Measurements from ENCODE around the gene BST2.
A peak's percentile ranks its signal among the peaks of the same experiment; 100 is the strongest.

The BST2 gene

GRCh38 chr19:17409990-17410389, 4.6 kb upstream of the BST2 start:
- Mint-ChIP-seq H3K27me3 (no peaks in the 10 kb centered on the region), H3K27ac (ENCODE audit: low read depth) (no peak overlapping the region), H3K9me3 (no peaks in the 10 kb centered on the region), H3K4me1 (peaks cover 40% of the 10 kb centered on the region), H3K4me3 (no peak overlapping the region), H3K36me3 (ENCODE audit: insufficient read depth) (peaks cover 26% of the 10 kb centered on the region)
- ATAC-seq (replicated peaks; ENCODE audit: extremely low read depth, poor library complexity, severe bottlenecking) (no peak), DNase-seq (ENCODE audit: low spot score in 2 of 2) (no peak)

DNA sequence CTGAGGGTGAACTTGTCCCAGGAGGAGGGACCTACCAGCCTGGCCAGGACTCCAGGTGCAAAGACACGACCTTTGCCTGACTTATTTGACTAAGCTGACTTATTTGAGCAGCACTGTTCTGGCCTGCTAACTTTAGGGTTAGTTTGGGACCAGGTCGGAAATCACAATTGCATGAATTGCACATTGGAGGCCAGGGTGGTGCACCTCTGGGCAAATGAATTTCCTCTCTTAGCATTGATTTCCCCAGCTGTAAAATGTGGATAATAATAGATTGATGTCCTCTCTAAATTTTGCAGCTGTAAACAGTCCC, 1.4 kb upstream of the BST2 start:
- no peaks in the 10 kb centered on the region for H3K9me3 Mint-ChIP-seq
- H3K27me3 Mint-ChIP-seq, result no peaks in the 10 kb centered on the region
- H3K36me3 Mint-ChIP-seq (ENCODE audit: insufficient read depth), result peaks cover 28% of the 10 kb centered on the region
- H3K27ac Mint-ChIP-seq (ENCODE audit: low read depth), result peak overlapping the region; percentile 89
- ATAC-seq (replicated peaks; ENCODE audit: extremely low read depth, poor library complexity, severe bottlenecking) (no peak), DNase-seq (ENCODE audit: low spot score in 2 of 2) (no peak)
- H3K4me1 Mint-ChIP-seq, result peaks cover 44% of the 10 kb centered on the region
- H3K4me3 Mint-ChIP-seq, result peak overlapping the region; percentile 89

DNA sequence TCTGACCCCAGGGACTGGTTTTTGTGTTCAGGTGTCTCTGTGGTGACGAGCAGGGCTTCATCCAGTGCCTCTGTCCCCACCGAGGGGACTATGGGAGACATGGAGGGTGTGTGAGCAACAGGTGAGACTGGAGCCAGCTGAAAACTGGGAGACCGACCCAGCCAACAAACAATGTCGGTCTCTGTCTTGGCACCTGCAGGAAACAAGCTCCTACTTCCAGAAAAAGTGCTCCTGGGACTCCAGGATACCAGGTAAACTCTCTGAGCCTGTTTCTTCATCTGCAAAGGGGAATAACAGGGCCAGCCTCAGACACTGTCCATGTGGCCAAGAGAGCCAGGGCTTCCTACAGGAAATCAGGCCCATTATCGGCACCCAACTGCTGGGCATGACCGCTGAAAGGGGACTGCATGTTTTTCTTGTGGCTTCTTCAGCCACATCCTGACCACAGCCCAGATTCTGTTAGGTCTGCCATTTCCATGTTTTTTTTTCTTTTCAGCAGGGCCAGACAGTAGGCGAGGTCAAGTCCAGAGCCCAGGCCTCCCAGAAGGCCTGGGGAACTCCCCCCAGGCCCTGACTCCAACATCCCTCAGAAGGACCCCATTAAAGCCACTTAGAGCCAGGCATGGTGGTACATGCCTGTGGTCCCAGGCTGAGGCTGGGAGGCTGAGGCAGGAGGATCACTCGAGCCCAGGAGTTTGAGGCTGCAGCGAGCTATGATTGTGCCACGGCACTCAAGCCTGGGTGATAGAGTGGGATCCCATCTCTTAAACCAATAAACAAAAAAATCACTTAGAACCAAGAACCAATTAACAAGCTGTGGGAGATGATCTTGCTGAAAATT, 836 bp upstream of the BST2 start:
- peaks cover 27% of the 10 kb centered on the region for H3K36me3 Mint-ChIP-seq (ENCODE audit: insufficient read depth)
- peaks cover 44% of the 10 kb centered on the region for H3K4me1 Mint-ChIP-seq
- peak overlapping the region; percentile 89 for H3K4me3 Mint-ChIP-seq
- H3K27ac Mint-ChIP-seq (ENCODE audit: low read depth), result peak overlapping the region; percentile 89
- no peak for DNase-seq (ENCODE audit: low spot score in 2 of 2)
- peak; percentile 15 for ATAC-seq (replicated peaks; ENCODE audit: extremely low read depth, poor library complexity, severe bottlenecking)
- no peaks in the 10 kb centered on the region for H3K27me3 Mint-ChIP-seq
- H3K9me3 Mint-ChIP-seq, result no peaks in the 10 kb centered on the region

DNA sequence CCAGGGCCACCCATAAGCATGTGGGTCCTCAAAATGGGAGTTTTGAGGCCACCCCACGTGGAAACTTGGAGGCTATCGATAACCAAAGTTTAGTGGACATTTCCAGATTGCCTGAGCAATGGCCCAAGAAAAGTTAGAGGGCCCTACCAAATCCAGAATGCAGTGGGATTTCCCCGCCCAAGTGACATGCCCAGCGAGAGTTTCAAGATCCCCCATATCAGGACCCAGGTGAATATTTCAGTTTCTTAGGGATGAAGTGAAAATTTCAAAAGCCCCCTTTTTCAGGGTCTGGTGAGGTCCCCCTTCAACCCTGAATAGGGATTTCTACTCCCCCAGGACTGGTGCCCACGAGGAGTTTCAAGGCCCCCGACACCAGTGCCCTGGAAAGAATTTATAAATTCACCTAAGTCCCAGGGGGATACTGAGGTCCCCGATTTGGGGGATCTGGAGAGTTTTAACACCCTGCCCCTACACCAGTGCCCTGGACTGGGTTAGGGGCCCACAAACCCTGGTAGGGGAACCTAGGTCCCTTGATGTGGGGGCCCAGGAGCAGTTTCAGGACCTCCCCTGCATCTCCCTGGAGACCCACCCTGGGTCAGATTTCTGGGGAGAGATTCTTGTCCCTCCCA, 695 bp downstream of the BST2 start:
- peaks cover 44% of the 10 kb centered on the region for H3K4me1 Mint-ChIP-seq
- peak overlapping the region; percentile 89 for H3K27ac Mint-ChIP-seq (ENCODE audit: low read depth)
- H3K27me3 Mint-ChIP-seq, result no peaks in the 10 kb centered on the region
- no peaks in the 10 kb centered on the region for H3K9me3 Mint-ChIP-seq
- peak overlapping the region; percentile 89 for H3K4me3 Mint-ChIP-seq
- no peak for ATAC-seq (replicated peaks; ENCODE audit: extremely low read depth, poor library complexity, severe bottlenecking)
- H3K36me3 Mint-ChIP-seq (ENCODE audit: insufficient read depth), result peaks cover 27% of the 10 kb centered on the region
- no peak for DNase-seq (ENCODE audit: low spot score in 2 of 2)

DNA sequence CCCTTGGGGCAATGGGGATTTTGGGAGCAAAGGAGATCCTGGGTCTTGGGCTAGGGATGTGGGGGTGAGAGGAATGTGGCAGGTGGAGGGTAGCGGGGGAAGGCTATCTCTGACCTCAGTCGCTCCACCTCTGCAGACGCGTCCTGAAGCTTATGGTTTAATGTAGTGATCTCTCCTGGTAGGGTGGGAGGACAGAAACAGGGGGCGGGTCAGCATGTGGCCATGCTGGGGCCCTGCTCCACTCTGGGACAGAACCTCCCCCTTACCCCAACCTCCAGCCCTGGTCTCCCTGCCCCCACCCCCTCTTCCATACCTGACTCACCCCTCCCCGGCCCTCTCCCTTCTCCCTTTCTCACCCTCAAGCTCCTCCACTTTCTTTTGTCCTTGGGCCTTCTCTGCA, 1.4 kb downstream of the BST2 start:
- Mint-ChIP-seq H3K4me1 (peaks cover 44% of the 10 kb centered on the region), H3K27me3 (no peaks in the 10 kb centered on the region), H3K36me3 (ENCODE audit: insufficient read depth) (peaks cover 27% of the 10 kb centered on the region), H3K4me3 (peak overlapping the region; percentile 89), H3K9me3 (no peaks in the 10 kb centered on the region), H3K27ac (ENCODE audit: low read depth) (peak overlapping the region; percentile 54)
- ATAC-seq (replicated peaks; ENCODE audit: extremely low read depth, poor library complexity, severe bottlenecking) (no peak), DNase-seq (ENCODE audit: low spot score in 2 of 2) (no peak)

DNA sequence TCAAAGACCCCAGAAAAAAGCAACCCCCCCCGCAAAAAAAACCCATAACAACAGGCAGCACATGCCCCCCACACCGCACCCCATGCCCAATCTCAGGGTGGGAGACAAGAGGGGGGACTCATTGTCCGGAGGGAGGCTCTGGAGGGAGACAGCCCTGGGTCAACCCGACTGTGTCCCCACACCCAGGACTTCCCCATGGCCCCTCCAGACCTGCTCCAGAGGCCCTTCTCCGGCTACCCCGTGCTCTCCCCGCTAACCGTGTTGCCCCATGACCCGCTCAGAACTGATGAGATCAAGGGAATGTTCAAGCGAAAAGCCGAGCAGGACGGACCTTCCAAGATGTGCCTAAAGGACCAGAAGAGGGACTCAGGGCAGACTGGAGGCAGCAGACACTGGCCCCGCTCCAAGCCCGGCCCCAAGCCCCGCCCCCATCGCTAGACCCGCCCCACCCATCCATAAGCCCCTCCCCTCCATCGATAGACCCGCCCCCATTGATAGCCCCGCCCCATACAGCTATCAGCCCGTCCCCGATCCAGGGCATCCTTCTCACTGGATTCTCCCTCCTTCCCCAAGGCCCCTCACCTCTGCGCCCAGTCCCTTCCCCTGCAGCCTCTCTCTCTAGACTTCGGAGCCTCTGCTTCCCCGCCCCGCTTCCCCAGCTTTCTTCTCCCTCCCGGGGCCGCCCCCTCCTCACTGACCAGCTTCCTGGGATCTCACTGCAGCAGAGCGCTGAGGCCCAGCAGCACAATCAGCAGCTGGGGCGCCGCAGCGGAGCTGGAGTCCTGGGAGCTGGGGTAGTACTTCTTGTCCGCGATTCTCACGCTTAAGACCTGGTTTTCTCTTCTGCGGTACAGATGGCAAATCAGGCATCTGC, 2.2 kb downstream of the BST2 start:
- H3K36me3 Mint-ChIP-seq (ENCODE audit: insufficient read depth), result peaks cover 31% of the 10 kb centered on the region
- peaks cover 44% of the 10 kb centered on the region for H3K4me1 Mint-ChIP-seq
- no peaks in the 10 kb centered on the region for H3K9me3 Mint-ChIP-seq
- ATAC-seq (replicated peaks; ENCODE audit: extremely low read depth, poor library complexity, severe bottlenecking), result no peak
- H3K4me3 Mint-ChIP-seq, result peak overlapping the region; percentile 89
- H3K27me3 Mint-ChIP-seq, result no peaks in the 10 kb centered on the region
- DNase-seq (ENCODE audit: low spot score in 2 of 2), result no peak
- H3K27ac Mint-ChIP-seq (ENCODE audit: low read depth), result peak overlapping the region; percentile 54

DNA sequence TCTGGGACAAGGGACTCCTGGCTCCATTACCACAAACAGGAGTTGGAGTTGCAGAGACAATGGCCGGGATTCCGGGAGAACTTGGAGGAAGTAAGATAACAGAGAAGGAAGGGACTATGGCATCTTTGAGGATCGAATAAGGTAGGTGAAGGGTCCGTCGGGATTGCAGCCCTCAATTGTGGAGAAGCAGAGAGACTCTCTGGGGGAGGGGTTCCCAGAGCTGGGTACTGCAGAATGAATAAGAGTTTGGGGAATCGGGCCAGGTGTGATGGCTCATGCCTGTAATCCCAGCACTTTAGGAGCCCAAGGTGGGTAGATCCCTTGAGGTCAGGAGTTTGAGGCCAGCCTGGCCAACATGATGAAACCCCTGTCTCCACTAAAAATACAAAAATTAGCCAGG, 3.8 kb downstream of the BST2 start:
- Mint-ChIP-seq H3K36me3 (ENCODE audit: insufficient read depth) (peaks cover 30% of the 10 kb centered on the region), H3K9me3 (no peaks in the 10 kb centered on the region), H3K4me1 (peaks cover 29% of the 10 kb centered on the region), H3K27ac (ENCODE audit: low read depth) (no peak overlapping the region), H3K4me3 (no peak overlapping the region), H3K27me3 (no peaks in the 10 kb centered on the region)
- DNase-seq (ENCODE audit: low spot score in 2 of 2) (no peak), ATAC-seq (replicated peaks; ENCODE audit: extremely low read depth, poor library complexity, severe bottlenecking) (no peak)

GRCh38 chr19:17398902-17399527, 6.4 kb downstream of the BST2 start:
- Mint-ChIP-seq H3K27ac (ENCODE audit: low read depth) (peak overlapping the region; percentile 25), H3K36me3 (ENCODE audit: insufficient read depth) (peaks cover 33% of the 10 kb centered on the region), H3K4me3 (no peak overlapping the region), H3K9me3 (no peaks in the 10 kb centered on the region), H3K4me1 (peaks cover 8% of the 10 kb centered on the region), H3K27me3 (no peaks in the 10 kb centered on the region)
- DNase-seq (ENCODE audit: low spot score in 2 of 2) (no peak), ATAC-seq (replicated peaks; ENCODE audit: extremely low read depth, poor library complexity, severe bottlenecking) (no peak)

GRCh38 chr19:17394891-17395415, 10.5 kb downstream of the BST2 start:
- peaks cover 13% of the 10 kb centered on the region for H3K4me1 Mint-ChIP-seq
- DNase-seq (ENCODE audit: low spot score in 2 of 2) (no peak), ATAC-seq (replicated peaks; ENCODE audit: extremely low read depth, poor library complexity, severe bottlenecking) (no peak)
- peaks cover 16% of the 10 kb centered on the region for H3K36me3 Mint-ChIP-seq (ENCODE audit: insufficient read depth)
- H3K4me3 Mint-ChIP-seq, result no peak overlapping the region
- H3K27me3 Mint-ChIP-seq, result no peaks in the 10 kb centered on the region
- H3K9me3 Mint-ChIP-seq, result no peaks in the 10 kb centered on the region
- H3K27ac Mint-ChIP-seq (ENCODE audit: low read depth), result no peak overlapping the region

DNA sequence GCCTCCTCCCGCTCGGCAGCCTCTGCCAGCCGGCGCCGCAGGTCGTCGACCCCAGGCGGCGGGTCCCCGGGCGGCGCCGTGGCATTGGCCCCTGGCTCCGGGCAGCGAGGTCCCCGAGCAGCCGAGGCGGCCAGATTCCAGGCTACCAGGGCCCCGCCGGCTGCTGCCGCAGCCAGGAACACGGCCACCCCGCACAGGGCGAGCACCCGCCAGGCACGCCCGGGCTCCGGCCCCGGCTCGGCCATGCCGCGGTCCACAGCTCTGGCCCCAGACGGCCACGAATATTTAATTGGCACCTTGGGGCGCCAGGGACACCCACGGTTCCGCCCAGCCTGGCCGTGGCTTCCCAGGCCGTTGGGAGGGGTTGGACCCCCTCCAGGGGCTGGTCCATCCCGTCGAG, 11.5 kb downstream of the BST2 start, which contains the start of gene CCDC194:
Gene CCDC194 (minus strand): TSS at position 283 of the 400 bp plus-strand sequence. CDS start 38 bp downstream, at position 245.
- Mint-ChIP-seq H3K36me3 (ENCODE audit: insufficient read depth) (peaks cover 14% of the 10 kb centered on the region), H3K27ac (ENCODE audit: low read depth) (no peak within 1 kb of the TSS), H3K9me3 (no peaks in the 10 kb centered on the region), H3K27me3 (no peaks in the 10 kb centered on the region), H3K4me3 (no peak within 1 kb of the TSS), H3K4me1 (peaks cover 13% of the 10 kb centered on the region)
- ATAC-seq (replicated peaks; ENCODE audit: extremely low read depth, poor library complexity, severe bottlenecking) (no peak), DNase-seq (ENCODE audit: low spot score in 2 of 2) (no peak)

DNA sequence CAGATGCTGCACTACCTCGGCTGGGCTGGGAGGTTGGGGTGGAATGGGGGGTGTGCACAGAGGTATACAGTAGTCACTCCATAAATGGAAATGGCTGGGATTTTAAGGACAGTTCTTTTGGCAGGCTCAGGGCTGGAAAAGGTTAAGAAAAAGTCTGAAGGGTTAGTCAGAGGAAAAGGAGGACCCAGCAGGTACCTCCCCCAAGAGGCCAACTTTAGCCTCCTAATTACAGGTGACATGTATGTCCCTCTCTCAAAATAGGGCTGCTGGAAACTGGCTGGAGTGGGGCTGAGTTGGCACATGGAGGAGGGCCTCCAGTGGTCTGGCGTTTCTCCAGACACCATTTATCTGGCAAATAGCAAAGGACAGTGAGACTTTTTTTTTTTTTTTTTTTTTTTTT, 12.4 kb downstream of the BST2 start:
- Mint-ChIP-seq H3K4me1 (peaks cover 13% of the 10 kb centered on the region), H3K9me3 (no peaks in the 10 kb centered on the region), H3K27me3 (no peaks in the 10 kb centered on the region), H3K4me3 (no peak overlapping the region), H3K27ac (ENCODE audit: low read depth) (no peak overlapping the region), H3K36me3 (ENCODE audit: insufficient read depth) (peaks cover 11% of the 10 kb centered on the region)
- DNase-seq (ENCODE audit: low spot score in 2 of 2) (no peak), ATAC-seq (replicated peaks; ENCODE audit: extremely low read depth, poor library complexity, severe bottlenecking) (no peak)

Measured in central memory CD8-positive, alpha-beta T cell (primary cell).